IMR-90 (cell line): ENCODE measurements around the gene MED12L. TPM values are rescaled to one million over a fixed set of nuclear protein-coding genes. Genes with fewer than 3 reads are reported as not detected.

ENCODE experiments used
- ATAC-seq: fragments of 200-7000 bp; cut with Tn5 transposase; 2 replicates; pipeline ENCODE4 v1.9.1; 2020; ENCODE audit warnings: low read depth, mild to moderate bottlenecking, moderate library complexity
- BruUV-seq: library from RNA; stranded (reverse); fragments of 400-500 nt; replicated peaks from 2 replicates; lab custom pipeline; 2021; lab: Mats Ljungman, UMichigan
- CTCF ChIA-PET: fragments of 300-600 bp; formaldehyde crosslinking; extraction: SDS; loops from one replicate; lab custom pipeline; 2021; ENCODE audit warnings: antibody characterized with exemption; lab: Yijun Ruan, JAX
- POLR2A ChIA-PET: fragments of 300-600 bp; sonication (Branson Sonifier 250); formaldehyde crosslinking; loops from one replicate; lab custom pipeline; 2022; ENCODE audit warnings: antibody characterized with exemption; ENCODE audit not compliant: unreplicated experiment; lab: Charles Lee
- DNase-seq: peaks from one replicate; pipeline ENCODE4 v3.0.0; 2013
- H2AFZ ChIP-seq: replicated peaks from 2 replicates; pipeline ENCODE3; 2013; ENCODE audit warnings: low read length, mild to moderate bottlenecking; ENCODE audit not compliant: poor library complexity
- H2AK5ac ChIP-seq: 2 replicates; pipeline ENCODE4 v1.6.1; 2013; ENCODE audit warnings: low read depth, low read length, inconsistent platforms
- H2AK9ac ChIP-seq: replicated peaks from 2 replicates; pipeline ENCODE3; 2013; ENCODE audit warnings: mild to moderate bottlenecking, low read depth, low read length, moderate library complexity; ENCODE audit not compliant: poor library complexity
- H2BK120ac ChIP-seq: 2 replicates; pipeline ENCODE4 v1.6.1; 2013; ENCODE audit warnings: low read depth, low read length, inconsistent platforms
- H2BK15ac ChIP-seq: 3 replicates; pipeline ENCODE4 v1.6.1; 2013; ENCODE audit warnings: low read depth, low read length, inconsistent platforms
- H2BK20ac ChIP-seq: 2 replicates; pipeline ENCODE4 v1.6.1; 2013; ENCODE audit warnings: low read depth, mild to moderate bottlenecking, inconsistent platforms, low read length, moderate library complexity
- H2BK5ac ChIP-seq: 2 replicates; pipeline ENCODE4 v1.6.1; 2013; ENCODE audit warnings: mild to moderate bottlenecking, low read depth, low read length, inconsistent platforms; ENCODE audit not compliant: poor library complexity, severe bottlenecking
- H3K14ac ChIP-seq: replicated peaks from 2 replicates; pipeline ENCODE4 v1.6.1; 2013; ENCODE audit warnings: low read depth, low read length, inconsistent platforms
- H3K18ac ChIP-seq: 2 replicates; pipeline ENCODE4 v1.6.1; 2013; ENCODE audit warnings: low read depth, low read length, control low read depth
- H3K23ac ChIP-seq: 2 replicates; pipeline ENCODE4 v1.6.1; 2013; ENCODE audit warnings: low read depth, low read length, inconsistent platforms
- H3K27ac ChIP-seq: 2 replicates; pipeline ENCODE4 v1.5.1; 2013; ENCODE audit warnings: mild to moderate bottlenecking, control low read depth, low read length; ENCODE audit not compliant: insufficient read depth
- H3K27me3 ChIP-seq: 2 replicates; pipeline ENCODE4 v1.6.1; 2013; ENCODE audit warnings: low read length; ENCODE audit not compliant: control insufficient read depth, insufficient read depth
- H3K36me3 ChIP-seq: 2 replicates; pipeline ENCODE4 v1.6.1; 2013; ENCODE audit warnings: low read length, mixed read lengths; ENCODE audit not compliant: control insufficient read depth, insufficient read depth
- H3K4ac ChIP-seq: 2 replicates; pipeline ENCODE4 v1.6.1; 2013; ENCODE audit warnings: low read depth, low read length, inconsistent platforms
- H3K4me1 ChIP-seq: 2 replicates; pipeline ENCODE4 v1.6.1; 2013; ENCODE audit warnings: low read length, mixed read lengths; ENCODE audit not compliant: control insufficient read depth, insufficient read depth
- H3K4me2 ChIP-seq: 2 replicates; pipeline ENCODE4 v1.6.1; 2013; ENCODE audit warnings: low read depth, mild to moderate bottlenecking, control low read depth, low read length, moderate library complexity
- H3K4me3 ChIP-seq: 2 replicates; pipeline ENCODE4 v1.5.1; 2013; ENCODE audit warnings: low read depth, mild to moderate bottlenecking, control low read depth, low read length, moderate library complexity; ENCODE audit not compliant: insufficient read depth
- H3K56ac ChIP-seq: 2 replicates; pipeline ENCODE4 v1.6.1; 2013; ENCODE audit warnings: low read length, inconsistent platforms; ENCODE audit not compliant: insufficient read depth; ENCODE audit errors: extremely low read depth
- H3K79me1 ChIP-seq, 2 experiments: 2 replicates each; pipeline ENCODE4 v1.6.1; 2013; ENCODE audit warnings: low read length in 2 of 2, inconsistent platforms in 1 of 2, low read depth in 1 of 2
- H3K9ac ChIP-seq: 2 replicates; pipeline ENCODE4 v1.6.1; 2013; ENCODE audit warnings: low read depth, low read length, control low read depth
- H3K9me1 ChIP-seq: 2 replicates; pipeline ENCODE4 v1.6.1; 2013; ENCODE audit warnings: low read length, inconsistent platforms; ENCODE audit not compliant: insufficient read depth
- H3K9me3 ChIP-seq: 2 replicates; pipeline ENCODE4 v1.6.1; 2013; ENCODE audit warnings: low read length; ENCODE audit not compliant: control insufficient read depth, insufficient read depth
- H4K20me1 ChIP-seq: 2 replicates; pipeline ENCODE4 v1.6.1; 2013; ENCODE audit warnings: low read length, inconsistent platforms; ENCODE audit not compliant: insufficient read depth
- H4K5ac ChIP-seq: 2 replicates; pipeline ENCODE4 v1.6.1; 2013; ENCODE audit warnings: mild to moderate bottlenecking, low read depth, low read length, control low read depth
- H4K8ac ChIP-seq, 2 experiments: 2 replicates each; pipeline ENCODE4 v1.6.1; 2013; ENCODE audit warnings: low read depth in 2 of 2, low read length in 2 of 2, control low read depth in 1 of 2, inconsistent platforms in 1 of 2
- H4K91ac ChIP-seq: 2 replicates; pipeline ENCODE4 v1.6.1; 2013; ENCODE audit warnings: low read depth, low read length, inconsistent platforms; ENCODE audit not compliant: insufficient read depth
- BHLHE40 ChIP-seq: fragments of 150-350 bp; IDR thresholded peaks from 2 replicates; pipeline ENCODE4 v1.6.1; 2016; ENCODE audit warnings: mild to moderate bottlenecking, low read depth, low read length
- CEBPB ChIP-seq: IDR thresholded peaks from 2 replicates; pipeline ENCODE4 v1.6.1; 2012; ENCODE audit warnings: low read depth, low read length, improper control_type of control experiment
- CHD1 ChIP-seq: IDR thresholded peaks from 2 replicates; pipeline ENCODE4 v1.6.1; 2012; ENCODE audit warnings: low read depth, low read length, improper control_type of control experiment
- CTCF ChIP-seq: conservative IDR thresholded peaks from 2 replicates; pipeline ENCODE4 v1.5.1; 2012; ENCODE audit warnings: mild to moderate bottlenecking, low read depth, low read length, improper control_type of control experiment
- FOS ChIP-seq: fragments of 150-350 bp; IDR thresholded peaks from 2 replicates; pipeline ENCODE4 v1.6.1; 2016; ENCODE audit warnings: low read depth, low read length
- MAFK ChIP-seq: IDR thresholded peaks from 2 replicates; pipeline ENCODE4 v1.6.1; 2012; ENCODE audit warnings: low read depth, low read length, improper control_type of control experiment
- MAZ ChIP-seq: IDR thresholded peaks from 2 replicates; pipeline ENCODE4 v1.6.1; 2012; ENCODE audit warnings: low read depth, mild to moderate bottlenecking, low read length, improper control_type of control experiment, moderate library complexity, borderline replicate concordance
- MXI1 ChIP-seq: IDR thresholded peaks from 2 replicates; pipeline ENCODE4 v1.6.1; 2012; ENCODE audit warnings: low read depth, mild to moderate bottlenecking, low read length, moderate library complexity, borderline replicate concordance
- NFE2L2 ChIP-seq: fragments of 150-350 bp; IDR thresholded peaks from 2 replicates; pipeline ENCODE4 v1.6.1; 2016; ENCODE audit warnings: low read depth, mild to moderate bottlenecking, low read length
- POLR2A ChIP-seq: IDR thresholded peaks from 2 replicates; pipeline ENCODE4 v1.6.1; 2012; ENCODE audit warnings: mild to moderate bottlenecking, low read depth, low read length
- RAD21 ChIP-seq: IDR thresholded peaks from 2 replicates; pipeline ENCODE4 v1.6.1; 2012; ENCODE audit warnings: low read length, improper control_type of control experiment
- RCOR1 ChIP-seq: IDR thresholded peaks from 2 replicates; pipeline ENCODE4 v1.6.1; 2012; ENCODE audit warnings: mild to moderate bottlenecking, low read length, improper control_type of control experiment; ENCODE audit not compliant: insufficient replicate concordance
- RFX5 ChIP-seq: IDR thresholded peaks from 2 replicates; pipeline ENCODE4 v1.8.0; 2012; ENCODE audit warnings: low read depth, mild to moderate bottlenecking, low read length, moderate library complexity
- SMC3 ChIP-seq: fragments of 150-350 bp; IDR thresholded peaks from 2 replicates; pipeline ENCODE4 v1.6.1; 2016; ENCODE audit warnings: low read depth, mild to moderate bottlenecking, antibody characterized with exemption, low read length, moderate library complexity
- WGBS, 2 experiments: methylation state at CpG; one replicate each; pipeline versions ENCODE4 v1.1.5 to v1.1.7; 2013; ENCODE audit warnings: missing lambda C conversion rate in 2 of 2; ENCODE audit not compliant: insufficient read length in 1 of 2; ENCODE audit errors: extremely low coverage in 2 of 2; 5-methylcytosine and 5-hydroxymethylcytosine counted together
- dilution Hi-C: fragments of 300-500 bp; cut with HindIII; formaldehyde crosslinking; loops from one replicate; pipeline ENCODE4 v1.14.3; 2018; ENCODE audit warnings: low sequenced_read_pairs; ENCODE audit not compliant: unreplicated experiment
- in situ Hi-C: fragments of 300-500 bp; cut with MboI; formaldehyde crosslinking; loops from 3 replicates; pipeline ENCODE4 v1.14.3; 2019; ENCODE audit warnings: low sequenced_read_pairs, inconsistent platforms, mixed read lengths
- intact Hi-C: fragments of 100-400 bp; cut with micrococcal nuclease; formaldehyde crosslinking; loops from 2 replicates; pipeline ENCODE4 v1.10.0; 2022
- polyA plus RNA-seq, 3 experiments: library from polyadenylated mRNA; depleted of rRNA; stranded (reverse); fragments of >200 nt; gene quantifications; 2 replicates each; pipeline ENCODE4 v1.2.3, GENCODE V29; 2012; ENCODE audit warnings: low replicate concordance in 1 of 3
- total RNA-seq: library from RNA; depleted of rRNA; stranded (reverse); fragments of >200 nt; gene quantifications from 2 replicates; pipeline ENCODE4 v1.2.3, GENCODE V29; 2012
- TF ChIP-seq, protein P1 (sequence below): fragments of 150-350 bp; IDR thresholded peaks from 2 replicates; pipeline ENCODE4 v1.6.1; 2016; ENCODE audit warnings: low read depth, mild to moderate bottlenecking, low read length, moderate library complexity, borderline replicate concordance

The MED12L gene
- total and polyA plus RNA-seq, 2 of the 4 experiments (the other 2 are of a cell fraction) = 0.05 to 0.18 TPM

DNA sequence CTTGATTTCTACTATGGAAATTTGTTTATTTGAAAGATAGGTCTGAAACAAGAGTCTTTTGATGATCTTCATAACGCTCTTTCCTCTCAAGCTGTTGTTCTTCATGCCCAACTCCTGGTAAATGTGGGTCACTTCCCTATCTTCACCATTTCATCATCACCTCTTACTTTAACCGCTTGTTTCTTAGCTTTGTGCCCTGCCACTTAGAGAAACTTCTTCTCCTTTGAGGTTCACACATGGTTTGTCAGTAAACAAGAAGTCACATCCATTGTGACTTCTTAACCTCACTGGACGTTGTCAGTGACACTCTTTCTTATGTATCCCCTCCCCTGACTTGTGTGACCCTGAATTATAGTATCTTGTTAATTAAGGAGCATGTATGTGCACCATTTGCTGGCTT, 260.8 kb downstream of the MED12L start:
- no peak for DNase-seq
- Histone ChIP-seq H3K56ac (0 out of 2 replicates have a peak overlapping the region, but pooled peaks have one; percentile 25), H2AK9ac (peak overlapping the region; percentile 16), H3K9me3 (no peaks in the 10 kb centered on the region), H3K36me3 (no peaks in the 10 kb centered on the region), H3K23ac (0 out of 2 replicates have a peak overlapping the region, but pooled peaks have one; percentile 45), H3K4ac (peak overlapping the region; percentile 41; the same call in 1 of the 2 replicates), H4K8ac (peak overlapping the region in 1 of 2 experiments; percentile 18; a peak in 1 of 4 replicates), H3K18ac (peak overlapping the region; percentile 48; the same call in 1 of the 2 replicates), H3K9me1 (no peaks in the 10 kb centered on the region; the same call in 1 of the 2 replicates), H3K4me3 (no peak overlapping the region), H4K20me1 (no peaks in the 10 kb centered on the region), H3K4me2 (no peak overlapping the region), H3K14ac (peak overlapping the region; percentile 78), H2BK15ac (peak overlapping the region; percentile 72; the same call in 2 of the 3 replicates), H3K27me3 (no peaks in the 10 kb centered on the region), H2BK20ac (peak overlapping the region; percentile 91), H4K5ac (peak overlapping the region; percentile 8; the same call in 1 of the 2 replicates), H3K27ac (no peak overlapping the region), H2BK5ac (peak overlapping the region; percentile 48), H4K91ac (peak overlapping the region; percentile 46; the same call in 1 of the 2 replicates), H3K4me1 (peaks cover 3% of the 10 kb centered on the region; the same call in 1 of the 2 replicates), H2AK5ac (peak overlapping the region; percentile 47; the same call in 1 of the 2 replicates), H3K9ac (no peak overlapping the region), H2AFZ (no peak overlapping the region), H3K79me1 (no peaks in the 10 kb centered on the region), H2BK120ac (peak overlapping the region; percentile 70)
- no CpG with 5 or more reads among the region's 3 CpGs for WGBS, 2 experiments
- intact Hi-C loops (loop anchor here (1.0 kb wide), 1 partner anchor 16 kb away; no protein-coding TSS in a partner anchor), in situ Hi-C loops (no loop called here), dilution Hi-C loops (no loop called here)
- POLR2A ChIA-PET = no interaction called here
- TF ChIP-seq CHD1 = no peak
- TF ChIP-seq NFE2L2 = no peak
- TF ChIP-seq FOS = no peak
- TF ChIP-seq RFX5 = no peak
- no peak for TF ChIP-seq BHLHE40
- TF ChIP-seq CTCF = no peak
- no peak for TF ChIP-seq SMC3
- TF ChIP-seq, protein P1, sequence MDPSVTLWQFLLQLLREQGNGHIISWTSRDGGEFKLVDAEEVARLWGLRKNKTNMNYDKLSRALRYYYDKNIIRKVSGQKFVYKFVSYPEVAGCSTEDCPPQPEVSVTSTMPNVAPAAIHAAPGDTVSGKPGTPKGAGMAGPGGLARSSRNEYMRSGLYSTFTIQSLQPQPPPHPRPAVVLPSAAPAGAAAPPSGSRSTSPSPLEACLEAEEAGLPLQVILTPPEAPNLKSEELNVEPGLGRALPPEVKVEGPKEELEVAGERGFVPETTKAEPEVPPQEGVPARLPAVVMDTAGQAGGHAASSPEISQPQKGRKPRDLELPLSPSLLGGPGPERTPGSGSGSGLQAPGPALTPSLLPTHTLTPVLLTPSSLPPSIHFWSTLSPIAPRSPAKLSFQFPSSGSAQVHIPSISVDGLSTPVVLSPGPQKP = no peak
- TF ChIP-seq MXI1 = no peak
- TF ChIP-seq RCOR1 = no peak
- TF ChIP-seq MAZ = no peak
- no peak for TF ChIP-seq MAFK
- TF ChIP-seq RAD21 = no peak
- no peak for TF ChIP-seq CEBPB
- TF ChIP-seq POLR2A = no peak
- BruUV-seq = no TSS peak
- ATAC-seq = no peak
- CTCF ChIA-PET = no interaction called here
